GM18519 (cell line): ENCODE measurements around the gene TM4SF4.

ENCODE experiments used
- ATAC-seq: cut with Tn5 transposase; IDR thresholded peaks from one replicate; pipeline ENCODE4 v1.9.1; 2021; ENCODE audit warnings: mild to moderate bottlenecking, moderate library complexity; ENCODE audit not compliant: unreplicated experiment, low FRiP score

TM4SF4 gene

DNA sequence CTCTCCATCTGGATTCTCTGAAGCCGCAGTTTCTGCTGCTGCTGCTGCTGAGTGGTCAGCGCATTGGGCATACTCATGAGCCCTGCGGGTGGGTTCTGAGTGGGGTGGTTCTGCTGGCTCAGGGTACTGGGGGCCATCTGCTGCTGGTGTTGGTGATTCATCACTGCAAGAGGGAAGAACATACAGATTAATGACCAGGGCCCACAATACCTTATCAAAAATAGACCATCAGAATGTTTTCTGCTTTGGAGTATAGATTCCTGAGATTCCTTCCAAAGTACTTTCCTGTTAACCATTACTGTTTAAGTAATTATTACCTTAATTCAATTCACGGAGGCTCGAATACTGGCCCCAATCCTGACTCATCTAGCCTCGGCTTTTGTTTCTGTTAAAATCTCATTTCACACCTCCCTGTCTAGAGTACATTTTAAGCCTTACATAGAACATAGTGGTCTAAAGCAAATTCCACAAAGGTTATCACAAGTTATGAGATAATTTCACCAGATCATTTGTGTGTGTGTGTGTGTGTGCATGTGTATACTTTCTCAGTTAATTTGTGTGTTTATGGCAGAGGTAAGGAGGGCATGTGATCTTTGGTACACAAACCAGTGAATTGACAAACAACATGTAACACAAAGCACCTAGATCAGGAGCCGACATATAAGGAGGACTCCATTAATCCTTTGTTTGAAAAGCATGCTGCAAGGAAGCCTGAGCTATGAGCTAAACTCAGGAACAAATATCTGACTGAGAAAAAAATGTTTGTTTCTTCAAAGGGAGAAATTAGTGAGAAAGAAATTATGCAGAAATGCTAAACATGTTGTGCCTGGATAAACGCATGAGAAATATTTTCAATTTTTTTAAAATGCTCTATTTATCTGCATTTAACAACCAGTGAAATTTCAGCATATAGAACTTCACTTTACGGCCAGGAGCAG, 68.1 kb downstream of the TM4SF4 start:
- no peak for ATAC-seq

GRCh38 chr3:149545049-149545448, 70.6 kb downstream of the TM4SF4 start:
- ATAC-seq: no peak

DNA sequence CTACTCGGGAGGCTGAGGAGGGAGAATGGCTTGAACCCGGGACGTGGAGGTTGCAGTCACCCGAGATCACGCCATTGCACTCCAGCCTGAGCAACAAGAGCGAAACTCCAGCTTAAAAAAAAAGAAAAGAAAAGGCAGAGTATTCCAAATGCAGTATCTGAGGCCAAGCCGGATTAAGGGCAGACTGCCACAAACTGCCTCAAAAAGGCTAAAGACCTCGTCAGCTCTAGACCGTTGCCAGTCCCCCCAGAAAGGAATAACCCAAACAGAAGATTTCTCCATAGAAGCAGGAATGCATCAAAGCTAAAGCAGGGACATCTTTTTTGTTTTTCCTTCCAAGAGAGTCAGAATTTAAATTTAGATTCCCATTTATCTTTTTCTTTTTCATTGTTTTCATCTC, 72.9 kb downstream of the TM4SF4 start:
- ATAC-seq: no peak

DNA sequence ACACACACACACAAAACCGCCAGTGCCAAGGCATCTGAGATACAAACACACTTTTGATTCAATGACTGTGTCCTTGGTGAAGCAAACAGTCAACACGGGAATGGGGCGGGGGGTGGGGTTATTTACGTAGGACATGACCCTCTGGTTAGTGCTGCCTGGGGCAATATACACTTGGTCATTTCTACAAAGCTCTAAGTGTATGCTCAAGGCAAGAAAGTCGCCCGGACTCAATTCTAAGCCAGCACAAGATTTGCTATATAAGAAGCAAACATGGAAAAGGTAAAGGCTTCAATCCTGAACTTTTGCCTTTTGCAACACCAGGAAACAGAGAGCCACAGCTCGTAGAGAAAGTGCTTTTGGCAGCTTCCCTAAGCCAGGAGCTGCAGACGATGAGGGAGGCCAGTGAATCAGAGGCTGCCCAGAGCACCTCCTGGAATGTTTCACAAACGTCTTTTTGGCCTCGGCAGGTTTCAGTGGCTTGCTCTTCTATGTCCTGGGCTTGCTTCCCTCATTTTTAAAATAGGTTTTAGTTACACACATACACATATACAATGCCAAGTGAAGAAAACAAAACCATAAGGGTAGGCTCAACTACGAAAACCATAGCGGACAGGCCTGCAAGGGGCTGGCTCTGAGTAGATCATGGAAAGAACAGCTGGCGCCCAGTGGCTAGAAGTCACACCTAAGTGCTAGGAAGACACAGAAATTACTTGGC, 73.6 kb downstream of the TM4SF4 start:
- no peak for ATAC-seq

DNA sequence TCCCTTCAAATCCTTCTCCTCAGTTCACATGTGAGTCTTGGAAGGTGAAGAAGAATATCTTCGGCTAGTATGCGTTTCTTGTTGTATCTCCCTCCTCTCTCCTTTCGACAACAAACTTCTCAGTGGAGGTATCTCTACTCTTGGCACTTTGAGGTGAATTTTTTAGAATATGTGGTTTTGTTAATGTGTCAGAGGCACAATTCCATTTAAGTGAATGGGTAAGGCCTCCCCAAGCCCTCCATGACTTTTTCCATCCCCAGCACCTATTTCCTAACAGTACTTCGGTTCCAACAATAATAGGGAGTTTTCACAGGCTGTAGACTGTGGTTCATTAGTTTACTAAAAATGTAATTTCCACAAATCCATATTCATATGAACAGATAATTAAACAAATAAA, 74.2 kb downstream of the TM4SF4 start:
- ATAC-seq: no peak

DNA sequence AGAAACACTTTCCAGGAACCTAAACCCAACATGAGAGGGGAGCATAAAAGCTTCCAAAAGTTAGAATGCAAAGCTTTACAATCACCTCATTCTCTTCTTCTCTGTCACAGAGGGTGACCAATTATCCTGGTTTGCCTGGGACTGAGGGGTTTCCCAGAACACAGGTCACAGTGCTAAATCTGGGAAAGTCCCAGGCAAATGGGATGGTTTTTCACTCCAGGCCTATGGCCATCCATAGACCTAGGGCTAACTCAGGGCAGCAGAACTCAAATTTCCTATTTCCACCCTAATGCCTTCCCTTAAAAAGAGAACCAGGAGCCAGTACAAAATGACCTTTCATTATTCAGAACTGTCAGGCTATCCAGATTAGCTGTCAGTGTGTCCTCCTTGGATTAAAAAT, 77.0 kb downstream of the TM4SF4 start:
- ATAC-seq: no peak

DNA sequence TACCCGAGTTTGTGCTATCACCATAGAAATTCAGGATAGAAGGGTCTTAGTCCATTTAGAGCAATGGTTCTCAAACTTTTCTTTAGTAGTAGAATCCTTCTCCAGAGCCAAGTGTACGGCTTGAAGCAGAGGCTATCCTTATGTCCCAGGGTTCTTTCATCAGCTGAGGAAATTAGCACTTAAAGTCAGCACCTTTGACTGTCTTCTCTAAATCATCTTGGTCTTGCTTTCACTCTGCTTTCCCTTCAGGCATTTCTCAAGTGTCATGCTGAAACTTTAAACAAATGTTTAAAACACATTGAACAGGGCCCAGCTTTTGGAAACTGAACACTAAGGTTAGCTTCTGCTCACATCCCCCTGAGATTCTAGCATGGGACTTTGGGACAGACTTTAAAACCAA, 78.2 kb downstream of the TM4SF4 start:
- ATAC-seq: no peak
